ENCODE results near the gene PLA2G4F. TPM values are rescaled to one million over a fixed set of nuclear protein-coding genes. Genes with fewer than 3 reads are reported as not detected.

The PLA2G4F gene
- polyA plus RNA-seq, 2 donors, result 12.9 to 21.8 TPM

- H3K4me3 ChIP-seq (ENCODE audit: low read depth in 1 of 2, low read length in 2 of 2), result no peak overlapping the region
- H3K27me3 ChIP-seq (ENCODE audit: control insufficient read depth in 1 of 2, insufficient read depth in 2 of 2, low read length in 2 of 2), result no peaks in the 10 kb centered on the region
- no peaks in the 10 kb centered on the region for H3K36me3 ChIP-seq (ENCODE audit: control insufficient read depth in 2 of 2, insufficient read depth in 2 of 2, low read length in 1 of 2)
- H3K9me3 ChIP-seq (ENCODE audit: control insufficient read depth in 2 of 2, insufficient read depth in 1 of 2, low read depth in 1 of 2, low read length in 1 of 2), result no peaks in the 10 kb centered on the region
- no peak overlapping the region for H3K27ac ChIP-seq (ENCODE audit: low read depth in 2 of 2, low read length in 1 of 2)
- WGBS, 2 donors, result 94 to 96% methylated on average over 3 of the region's 3 CpGs
- H3K4me1 ChIP-seq (ENCODE audit: control insufficient read depth in 2 of 2, insufficient read depth in 2 of 2, low read length in 1 of 2), result peaks cover 2 to 7% of the 10 kb centered on the region in 2 donors
Measured at GRCh38 chr15:42123546-42123945, 32.9 kb downstream of the PLA2G4F start.

- Histone ChIP-seq H3K27ac (ENCODE audit: low read depth in 2 of 2, low read length in 1 of 2) (peak overlapping the region; percentile 32 to 72), H3K36me3 (ENCODE audit: control insufficient read depth in 2 of 2, insufficient read depth in 2 of 2, low read length in 1 of 2) (no peaks in the 10 kb centered on the region), H3K9me3 (ENCODE audit: control insufficient read depth in 2 of 2, insufficient read depth in 1 of 2, low read depth in 1 of 2, low read length in 1 of 2) (no peaks in the 10 kb centered on the region), H3K4me1 (ENCODE audit: control insufficient read depth in 2 of 2, insufficient read depth in 2 of 2, low read length in 1 of 2) (peaks cover 2 to 7% of the 10 kb centered on the region in 2 donors), H3K27me3 (ENCODE audit: control insufficient read depth in 1 of 2, insufficient read depth in 2 of 2, low read length in 2 of 2) (no peaks in the 10 kb centered on the region), H3K4me3 (ENCODE audit: low read depth in 1 of 2, low read length in 2 of 2) (no peak overlapping the region)
- WGBS, 2 donors, result 34% methylated on average over 2 of the region's 2 CpGs
Measured at GRCh38 chr15:42121682-42122081, 34.8 kb downstream of the PLA2G4F start.

GRCh38 chr15:42121021-42121420 is 35.4 kb downstream of the PLA2G4F start:
- H3K36me3 ChIP-seq (ENCODE audit: control insufficient read depth in 2 of 2, insufficient read depth in 2 of 2, low read length in 1 of 2), result no peaks in the 10 kb centered on the region
- H3K27me3 ChIP-seq (ENCODE audit: control insufficient read depth in 1 of 2, insufficient read depth in 2 of 2, low read length in 2 of 2), result no peaks in the 10 kb centered on the region
- WGBS, 2 donors, result 82% methylated on average over 6 of the region's 6 CpGs
- no peak overlapping the region for H3K4me3 ChIP-seq (ENCODE audit: low read depth in 1 of 2, low read length in 2 of 2)
- peaks cover 2 to 7% of the 10 kb centered on the region in 2 donors for H3K4me1 ChIP-seq (ENCODE audit: control insufficient read depth in 2 of 2, insufficient read depth in 2 of 2, low read length in 1 of 2)
- H3K27ac ChIP-seq (ENCODE audit: low read depth in 2 of 2, low read length in 1 of 2), result peak overlapping the region; percentile 32 to 72
- no peaks in the 10 kb centered on the region for H3K9me3 ChIP-seq (ENCODE audit: control insufficient read depth in 2 of 2, insufficient read depth in 1 of 2, low read depth in 1 of 2, low read length in 1 of 2)

- Histone ChIP-seq H3K9me3 (ENCODE audit: control insufficient read depth in 2 of 2, insufficient read depth in 1 of 2, low read depth in 1 of 2, low read length in 1 of 2) (no peaks in the 10 kb centered on the region), H3K4me1 (ENCODE audit: control insufficient read depth in 2 of 2, insufficient read depth in 2 of 2, low read length in 1 of 2) (peaks cover 2 to 7% of the 10 kb centered on the region in 2 donors), H3K27ac (ENCODE audit: low read depth in 2 of 2, low read length in 1 of 2) (no peak overlapping the region), H3K36me3 (ENCODE audit: control insufficient read depth in 2 of 2, insufficient read depth in 2 of 2, low read length in 1 of 2) (no peaks in the 10 kb centered on the region), H3K27me3 (ENCODE audit: control insufficient read depth in 1 of 2, insufficient read depth in 2 of 2, low read length in 2 of 2) (no peaks in the 10 kb centered on the region), H3K4me3 (ENCODE audit: low read depth in 1 of 2, low read length in 2 of 2) (no peak overlapping the region)
- 88 to 100% methylated on average over 1 of the region's 1 CpG for WGBS, 2 donors
Measured at GRCh38 chr15:42120285-42120684, 36.2 kb downstream of the PLA2G4F start.

GRCh38 chr15:42119446-42119760 is 37.0 kb downstream of the PLA2G4F start:
- H3K9me3 ChIP-seq (ENCODE audit: control insufficient read depth in 2 of 2, insufficient read depth in 1 of 2, low read depth in 1 of 2, low read length in 1 of 2), result no peaks in the 10 kb centered on the region
- 43 to 48% methylated on average over 5 of the region's 5 CpGs for WGBS, 2 donors
- H3K27ac ChIP-seq (ENCODE audit: low read depth in 2 of 2, low read length in 1 of 2), result peak overlapping the region; percentile 55 to 79
- no peaks in the 10 kb centered on the region for H3K27me3 ChIP-seq (ENCODE audit: control insufficient read depth in 1 of 2, insufficient read depth in 2 of 2, low read length in 2 of 2)
- H3K4me1 ChIP-seq (ENCODE audit: control insufficient read depth in 2 of 2, insufficient read depth in 2 of 2, low read length in 1 of 2), result peaks cover 2 to 7% of the 10 kb centered on the region in 2 donors
- H3K36me3 ChIP-seq (ENCODE audit: control insufficient read depth in 2 of 2, insufficient read depth in 2 of 2, low read length in 1 of 2), result no peaks in the 10 kb centered on the region
- H3K4me3 ChIP-seq (ENCODE audit: low read depth in 1 of 2, low read length in 2 of 2), result no peak overlapping the region

- Histone ChIP-seq H3K27me3 (ENCODE audit: control insufficient read depth in 1 of 2, insufficient read depth in 2 of 2, low read length in 2 of 2) (no peaks in the 10 kb centered on the region), H3K36me3 (ENCODE audit: control insufficient read depth in 2 of 2, insufficient read depth in 2 of 2, low read length in 1 of 2) (no peaks in the 10 kb centered on the region), H3K9me3 (ENCODE audit: control insufficient read depth in 2 of 2, insufficient read depth in 1 of 2, low read depth in 1 of 2, low read length in 1 of 2) (no peaks in the 10 kb centered on the region), H3K4me1 (ENCODE audit: control insufficient read depth in 2 of 2, insufficient read depth in 2 of 2, low read length in 1 of 2) (peaks cover 2 to 7% of the 10 kb centered on the region in 2 donors), H3K27ac (ENCODE audit: low read depth in 2 of 2, low read length in 1 of 2) (peak overlapping the region; percentile 55 to 79), H3K4me3 (ENCODE audit: low read depth in 1 of 2, low read length in 2 of 2) (peak overlapping the region in 1 of 2 donors; percentile 0)
- 20 to 21% methylated on average over 10 of the region's 10 CpGs for WGBS, 2 donors
Measured at GRCh38 chr15:42118650-42119445, 37.6 kb downstream of the PLA2G4F start.

GRCh38 chr15:42111924-42112323 is 44.5 kb downstream of the PLA2G4F start:
- H3K4me1 ChIP-seq (ENCODE audit: control insufficient read depth in 2 of 2, insufficient read depth in 2 of 2, low read length in 1 of 2), result no peaks in the 10 kb centered on the region
- H3K27ac ChIP-seq (ENCODE audit: low read depth in 2 of 2, low read length in 1 of 2), result no peak overlapping the region
- WGBS, 2 donors, result 67 to 68% methylated on average over 4 of the region's 4 CpGs
- H3K9me3 ChIP-seq (ENCODE audit: control insufficient read depth in 2 of 2, insufficient read depth in 1 of 2, low read depth in 1 of 2, low read length in 1 of 2), result no peaks in the 10 kb centered on the region
- H3K27me3 ChIP-seq (ENCODE audit: control insufficient read depth in 1 of 2, insufficient read depth in 2 of 2, low read length in 2 of 2), result no peaks in the 10 kb centered on the region
- no peaks in the 10 kb centered on the region for H3K36me3 ChIP-seq (ENCODE audit: control insufficient read depth in 2 of 2, insufficient read depth in 2 of 2, low read length in 1 of 2)
- H3K4me3 ChIP-seq (ENCODE audit: low read depth in 1 of 2, low read length in 2 of 2), result no peak overlapping the region

- 60 to 65% methylated on average over 3 of the region's 3 CpGs for WGBS, 2 donors
- no peaks in the 10 kb centered on the region for H3K9me3 ChIP-seq (ENCODE audit: control insufficient read depth in 2 of 2, insufficient read depth in 1 of 2, low read depth in 1 of 2, low read length in 1 of 2)
- H3K4me1 ChIP-seq (ENCODE audit: control insufficient read depth in 2 of 2, insufficient read depth in 2 of 2, low read length in 1 of 2), result no peaks in the 10 kb centered on the region
- peak overlapping the region in 1 of 2 donors; percentile 21 for H3K27ac ChIP-seq (ENCODE audit: low read depth in 2 of 2, low read length in 1 of 2)
- H3K27me3 ChIP-seq (ENCODE audit: control insufficient read depth in 1 of 2, insufficient read depth in 2 of 2, low read length in 2 of 2), result no peaks in the 10 kb centered on the region
- H3K36me3 ChIP-seq (ENCODE audit: control insufficient read depth in 2 of 2, insufficient read depth in 2 of 2, low read length in 1 of 2), result no peaks in the 10 kb centered on the region
- no peak overlapping the region for H3K4me3 ChIP-seq (ENCODE audit: low read depth in 1 of 2, low read length in 2 of 2)
Measured at GRCh38 chr15:42110367-42110766, 46.1 kb downstream of the PLA2G4F start.

- no peaks in the 10 kb centered on the region for H3K4me1 ChIP-seq (ENCODE audit: control insufficient read depth in 2 of 2, insufficient read depth in 2 of 2, low read length in 1 of 2)
- WGBS, 2 donors, result 78 to 80% methylated on average over 3 of the region's 3 CpGs
- no peak overlapping the region for H3K4me3 ChIP-seq (ENCODE audit: low read depth in 1 of 2, low read length in 2 of 2)
- H3K27ac ChIP-seq (ENCODE audit: low read depth in 2 of 2, low read length in 1 of 2), result no peak overlapping the region
- H3K9me3 ChIP-seq (ENCODE audit: control insufficient read depth in 2 of 2, insufficient read depth in 1 of 2, low read depth in 1 of 2, low read length in 1 of 2), result no peaks in the 10 kb centered on the region
- no peaks in the 10 kb centered on the region for H3K36me3 ChIP-seq (ENCODE audit: control insufficient read depth in 2 of 2, insufficient read depth in 2 of 2, low read length in 1 of 2)
- no peaks in the 10 kb centered on the region for H3K27me3 ChIP-seq (ENCODE audit: control insufficient read depth in 1 of 2, insufficient read depth in 2 of 2, low read length in 2 of 2)
Measured at GRCh38 chr15:42108806-42109205, 47.6 kb downstream of the PLA2G4F start.

GRCh38 chr15:42108189-42108588 is 48.2 kb downstream of the PLA2G4F start:
- Histone ChIP-seq H3K4me3 (ENCODE audit: low read depth in 1 of 2, low read length in 2 of 2) (no peak overlapping the region), H3K27me3 (ENCODE audit: control insufficient read depth in 1 of 2, insufficient read depth in 2 of 2, low read length in 2 of 2) (no peaks in the 10 kb centered on the region), H3K36me3 (ENCODE audit: control insufficient read depth in 2 of 2, insufficient read depth in 2 of 2, low read length in 1 of 2) (no peaks in the 10 kb centered on the region), H3K9me3 (ENCODE audit: control insufficient read depth in 2 of 2, insufficient read depth in 1 of 2, low read depth in 1 of 2, low read length in 1 of 2) (no peaks in the 10 kb centered on the region), H3K27ac (ENCODE audit: low read depth in 2 of 2, low read length in 1 of 2) (peak overlapping the region in 1 of 2 donors; percentile 47), H3K4me1 (ENCODE audit: control insufficient read depth in 2 of 2, insufficient read depth in 2 of 2, low read length in 1 of 2) (no peaks in the 10 kb centered on the region)
